Kidney (tissue), 14 donors: ENCODE data around the gene EDEM3. TPM values are rescaled to one million over a fixed set of nuclear protein-coding genes. Genes with fewer than 3 reads are reported as not detected.

Experiments used
- DNase-seq, 5 donors: peaks; one replicate each; pipeline ENCODE4 v3.0.0-alpha.2; 2013 to 2020
- FAIRE-seq: peaks from 2 replicates; lab custom pipeline; 2012; peaks lifted over from hg19 to GRCh38; lab: Jason Lieb, UNC
- H3K27ac ChIP-seq, 2 donors: one replicate each; pipeline ENCODE4 v1.7.0; 2013; ENCODE audit warnings: low read depth in 2 of 2, low read length in 2 of 2, inconsistent platforms in 1 of 2
- H3K27me3 ChIP-seq: one replicate; pipeline ENCODE4 v1.7.1; 2013; ENCODE audit warnings: low read length, inconsistent platforms; ENCODE audit not compliant: control insufficient read depth, insufficient read depth
- H3K36me3 ChIP-seq, 3 donors: one replicate each; pipeline versions ENCODE4 v1.7.0 to v1.7.1; 2013; ENCODE audit warnings: low read length in 3 of 3, control low read depth in 1 of 3, inconsistent platforms in 1 of 3; ENCODE audit not compliant: insufficient read depth in 3 of 3, control insufficient read depth in 2 of 3
- H3K4me1 ChIP-seq, 3 donors: one replicate each; pipeline versions ENCODE4 v1.7.0 to v1.7.1; 2013; ENCODE audit warnings: low read length in 3 of 3, inconsistent platforms in 1 of 3, low read depth in 1 of 3; ENCODE audit not compliant: control insufficient read depth in 2 of 3, insufficient read depth in 2 of 3
- H3K4me3 ChIP-seq, 3 donors: one replicate each; pipeline versions ENCODE4 v1.7.0 to v1.8.1; 2013; ENCODE audit warnings: low read length in 3 of 3, control low read depth in 1 of 3, inconsistent platforms in 1 of 3
- H3K9ac ChIP-seq, 3 donors: one replicate each; pipeline versions ENCODE4 v1.7.0 to v1.7.1; 2013; ENCODE audit warnings: low read length in 3 of 3, control low read depth in 1 of 3, inconsistent platforms in 1 of 3
- H3K9me3 ChIP-seq, 3 donors: one replicate each; pipeline versions ENCODE4 v1.7.0 to v1.7.1; 2013; ENCODE audit warnings: low read length in 3 of 3, control low read depth in 1 of 3, inconsistent platforms in 1 of 3; ENCODE audit not compliant: control insufficient read depth in 2 of 3, insufficient read depth in 1 of 3
- intact Hi-C: fragments of 100-400 bp; cut with DNase I; formaldehyde crosslinking; loops from one replicate; pipeline ENCODE4 v1.11.1; 2022
- polyA plus RNA-seq: library from polyadenylated mRNA; stranded (reverse); fragments of 350-450 nt; fragmentation: Illumina TruSeq; extraction: RNeasy Lipid Tissue Mini Kit (QIAGEN cat#74804); gene quantifications from one replicate; pipeline ENCODE4 v1.2.3, GENCODE V29; 2014; ENCODE audit warnings: low read depth, low replicate concordance; ENCODE audit not compliant: insufficient read depth
- total RNA-seq: library from RNA; stranded (reverse); fragmentation: NEBNext Ultra II Directional; extraction: Animal tissue kit (Norgen Biotek cat#: 25700); gene quantifications from one replicate; pipeline ENCODE4 v1.2.1, GENCODE V29; 2021
- TF ChIP-seq, protein P1 (sequence below): IDR thresholded peaks from 3 replicates; pipeline ENCODE4 v1.5.1; 2012; ENCODE audit warnings: mild to moderate bottlenecking, moderate library complexity, borderline replicate concordance; ENCODE audit not compliant: insufficient read depth; ENCODE audit errors: extremely low read depth
- donor health status: control.
- donor health status: control.
- donor health status: control.
- donor health status: control.
- donor health status: control.
- donor health status: DM: yes; HTN: yes; CAD: no.
- donor health status: Normal renal cell carcinoma (clear cell type).

The EDEM3 gene
- total and polyA plus RNA-seq, 2 donors from 2014 or later: 9.1 to 31.7 TPM

DNA sequence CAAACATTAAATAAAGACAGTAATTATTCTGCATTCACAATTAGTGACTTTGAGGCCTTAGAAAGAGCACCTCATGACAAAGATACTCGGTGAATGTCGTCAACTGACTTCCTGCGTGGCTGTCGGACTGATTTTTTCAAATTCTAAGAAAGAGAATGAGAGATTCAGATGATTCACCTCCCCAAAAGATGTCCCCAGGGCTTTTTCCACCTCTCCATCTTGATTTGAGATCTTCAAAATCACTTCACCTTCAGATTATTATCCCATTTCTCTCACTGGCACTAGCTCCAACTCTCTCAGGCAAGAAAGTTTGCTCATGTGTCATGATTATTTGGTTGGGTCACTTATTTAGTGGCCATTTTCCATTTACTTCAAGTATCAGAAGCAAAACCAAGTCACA lies 5.0 kb upstream of the EDEM3 start:
- no peaks in the 10 kb centered on the region for H3K36me3 ChIP-seq
- no peak overlapping the region for H3K27ac ChIP-seq
- H3K27me3 ChIP-seq: no peaks in the 10 kb centered on the region
- no peak overlapping the region for H3K4me3 ChIP-seq
- H3K9ac ChIP-seq: no peak overlapping the region
- FAIRE-seq: no peak
- H3K9me3 ChIP-seq: no peaks in the 10 kb centered on the region
- no peaks in the 10 kb centered on the region for H3K4me1 ChIP-seq
- no peak for DNase-seq
- TF ChIP-seq, protein P1, sequence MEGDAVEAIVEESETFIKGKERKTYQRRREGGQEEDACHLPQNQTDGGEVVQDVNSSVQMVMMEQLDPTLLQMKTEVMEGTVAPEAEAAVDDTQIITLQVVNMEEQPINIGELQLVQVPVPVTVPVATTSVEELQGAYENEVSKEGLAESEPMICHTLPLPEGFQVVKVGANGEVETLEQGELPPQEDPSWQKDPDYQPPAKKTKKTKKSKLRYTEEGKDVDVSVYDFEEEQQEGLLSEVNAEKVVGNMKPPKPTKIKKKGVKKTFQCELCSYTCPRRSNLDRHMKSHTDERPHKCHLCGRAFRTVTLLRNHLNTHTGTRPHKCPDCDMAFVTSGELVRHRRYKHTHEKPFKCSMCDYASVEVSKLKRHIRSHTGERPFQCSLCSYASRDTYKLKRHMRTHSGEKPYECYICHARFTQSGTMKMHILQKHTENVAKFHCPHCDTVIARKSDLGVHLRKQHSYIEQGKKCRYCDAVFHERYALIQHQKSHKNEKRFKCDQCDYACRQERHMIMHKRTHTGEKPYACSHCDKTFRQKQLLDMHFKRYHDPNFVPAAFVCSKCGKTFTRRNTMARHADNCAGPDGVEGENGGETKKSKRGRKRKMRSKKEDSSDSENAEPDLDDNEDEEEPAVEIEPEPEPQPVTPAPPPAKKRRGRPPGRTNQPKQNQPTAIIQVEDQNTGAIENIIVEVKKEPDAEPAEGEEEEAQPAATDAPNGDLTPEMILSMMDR: no peak
- intact Hi-C loops: no loop called here

DNA sequence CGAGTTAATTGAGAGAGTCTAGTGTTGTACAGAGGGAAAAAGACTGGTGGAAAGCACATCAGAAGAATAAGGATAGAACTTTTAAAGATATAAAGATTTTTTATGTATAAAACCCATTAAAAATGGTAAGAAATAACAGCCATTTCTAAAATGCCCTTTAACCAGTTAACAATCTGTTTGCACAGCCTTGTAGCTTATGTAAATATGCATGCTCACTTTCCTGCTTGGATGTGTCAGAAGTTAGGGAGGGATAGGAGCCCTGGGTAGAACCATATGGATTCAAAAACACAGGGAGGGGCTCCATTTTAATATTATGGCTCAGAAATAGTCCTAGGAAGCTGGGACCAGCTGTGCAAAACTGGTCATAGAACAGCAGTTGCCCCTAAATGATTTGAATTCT lies 4.5 kb upstream of the EDEM3 start:
- Histone ChIP-seq H3K36me3 (no peaks in the 10 kb centered on the region), H3K27ac (no peak overlapping the region), H3K4me3 (no peak overlapping the region), H3K9ac (no peak overlapping the region), H3K27me3 (no peaks in the 10 kb centered on the region), H3K9me3 (no peaks in the 10 kb centered on the region), H3K4me1 (no peaks in the 10 kb centered on the region)
- TF ChIP-seq, protein P1: no peak
- intact Hi-C loops: no loop called here
- no peak for FAIRE-seq
- peak in 1 of 5 donors; percentile 12 for DNase-seq

DNA sequence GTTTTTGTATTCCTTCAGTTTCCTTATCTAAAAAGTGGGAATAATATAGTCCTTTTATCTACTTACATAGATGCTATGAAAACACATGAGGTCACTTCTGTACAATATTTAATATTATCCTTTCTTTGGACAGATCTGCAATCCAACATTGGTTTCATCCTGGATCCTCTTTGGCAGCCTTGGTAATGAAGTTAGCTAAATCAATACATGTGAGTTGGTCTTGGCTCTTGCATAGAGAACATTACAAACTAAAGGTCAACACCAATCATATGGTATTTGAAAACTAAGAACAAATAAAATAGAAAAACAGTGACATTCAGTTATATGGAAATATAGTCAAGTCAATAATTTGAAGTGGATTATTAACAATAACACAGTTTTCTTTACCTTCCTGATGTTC lies 3.2 kb upstream of the EDEM3 start:
- Histone ChIP-seq H3K9ac (no peak overlapping the region), H3K9me3 (no peaks in the 10 kb centered on the region), H3K27me3 (no peaks in the 10 kb centered on the region), H3K4me1 (peaks cover 0 to 7% (median 0%) of the 10 kb centered on the region in 3 donors), H3K4me3 (no peak overlapping the region), H3K27ac (no peak overlapping the region), H3K36me3 (no peaks in the 10 kb centered on the region)
- intact Hi-C loops: no loop called here
- no peak for DNase-seq
- no peak for FAIRE-seq
- TF ChIP-seq, protein P1: no peak

DNA sequence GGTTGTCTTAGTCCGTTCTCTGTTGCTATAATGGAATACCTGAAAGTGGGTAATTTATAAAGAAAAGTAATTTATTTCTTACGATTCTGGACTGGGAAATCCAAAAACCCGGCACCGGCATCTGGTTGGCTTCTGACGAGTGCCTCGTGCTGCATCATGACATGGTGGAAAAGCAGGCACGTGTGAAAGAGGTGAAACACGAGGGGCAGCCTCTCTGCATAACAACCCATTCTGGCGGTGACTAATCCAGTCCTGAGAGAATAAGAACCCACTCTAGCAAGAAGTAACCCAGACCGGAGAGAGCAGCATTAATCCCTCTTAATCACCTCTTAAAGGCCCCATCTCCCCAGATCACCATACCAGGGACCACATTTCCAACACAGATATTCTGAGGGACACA lies 2.7 kb upstream of the EDEM3 start:
- Histone ChIP-seq H3K4me1 (peaks cover 0 to 7% (median 0%) of the 10 kb centered on the region in 3 donors), H3K9me3 (no peaks in the 10 kb centered on the region), H3K27me3 (no peaks in the 10 kb centered on the region), H3K9ac (no peak overlapping the region), H3K36me3 (no peaks in the 10 kb centered on the region), H3K27ac (no peak overlapping the region), H3K4me3 (no peak overlapping the region)
- TF ChIP-seq, protein P1: no peak
- FAIRE-seq (no peak), DNase-seq (no peak)
- intact Hi-C loops: no loop called here
